Naive thymus-derived CD8-positive, alpha-beta T cell (primary cell): Measurements from ENCODE around the gene ADIRF. TPM values are rescaled to one million over a fixed set of nuclear protein-coding genes. Genes with fewer than 3 reads are reported as not detected.
"Not testable (repeated sequence)": the region's sequence is repeated elsewhere in the genome, so short reads cannot be mapped to it uniquely, and the experiment has no call there.

Experiments
- ATAC-seq, 2 donors: fragments of 150-1000 bp; cut with Tn5 transposase in 1 of 2; sonication (Bioruptor Pico), chemical (Tn5 transposase) in 1 of 2; 1 replicate in 1 of 2; 2 replicates in 1 of 2; pipeline ENCODE4 v1.10.0; 2021; ENCODE audit warnings: mild to moderate bottlenecking in 2 of 2, moderate library complexity in 2 of 2
- POLR2A ChIA-PET: fragments of 350-600 bp; sonication (Branson Sonifier 250); formaldehyde crosslinking; loops from one replicate; lab custom pipeline; 2021; ENCODE audit warnings: antibody characterized with exemption; lab: Charles Lee
- DNase-seq, 10 donors: peaks; one replicate each; pipeline versions ENCODE4 v3.0.0 to v3.0.0-alpha.2; 2020 to 2022
- H3K27ac Mint-ChIP-seq, 10 donors: one replicate each; pipeline ENCODE4 v1.8.0; 2020 to 2022; ENCODE audit warnings: mild to moderate bottlenecking in 10 of 10, mixed read lengths in 10 of 10, moderate library complexity in 4 of 10, inconsistent platforms in 1 of 10
- H3K27me3 Mint-ChIP-seq, 5 donors: one replicate each; pipeline ENCODE4 v1.8.0; 2021 to 2022; ENCODE audit warnings: mixed read lengths in 5 of 5
- H3K36me3 Mint-ChIP-seq, 3 donors: one replicate each; pipeline ENCODE4 v1.8.0; 2020 to 2022; ENCODE audit warnings: mixed read lengths in 3 of 3, mild to moderate bottlenecking in 2 of 3, inconsistent platforms in 1 of 3
- H3K4me1 Mint-ChIP-seq, 4 donors: one replicate each; pipeline ENCODE4 v1.8.0; 2021 to 2022; ENCODE audit warnings: mixed read lengths in 4 of 4
- H3K4me3 Mint-ChIP-seq, 10 donors: one replicate each; pipeline ENCODE4 v1.8.0; 2020 to 2022; ENCODE audit warnings: mild to moderate bottlenecking in 10 of 10, mixed read lengths in 10 of 10, moderate library complexity in 6 of 10, inconsistent platforms in 1 of 10
- H3K9me3 Mint-ChIP-seq, 9 donors: one replicate each; pipeline ENCODE4 v1.8.0; 2020 to 2022; ENCODE audit warnings: mixed read lengths in 9 of 9, mild to moderate bottlenecking in 3 of 9, inconsistent platforms in 1 of 9, moderate library complexity in 1 of 9
- polyA plus RNA-seq, 3 donors: library from polyadenylated mRNA; unstranded; fragments of 300-500 nt; fragmentation: Illumina TruSeq; gene quantifications; one replicate each; pipeline ENCODE4 v1.2.3, GENCODE V29; 2021
- total RNA-seq, 8 experiments: library from RNA in 2 of 8; stranded (reverse) in 2 of 8; gene quantifications; one replicate each; pipeline ENCODE4 v1.2.3 and lab custom pipeline; 2021 to 2026

The ADIRF gene
- total RNA-seq (not detected), polyA plus RNA-seq (not detected), total RNA-seq (lab: John Stamatoyannopoulos, UW) (0 to 0.98 (median 0.17) reads per million in 6 experiments)

DNA sequence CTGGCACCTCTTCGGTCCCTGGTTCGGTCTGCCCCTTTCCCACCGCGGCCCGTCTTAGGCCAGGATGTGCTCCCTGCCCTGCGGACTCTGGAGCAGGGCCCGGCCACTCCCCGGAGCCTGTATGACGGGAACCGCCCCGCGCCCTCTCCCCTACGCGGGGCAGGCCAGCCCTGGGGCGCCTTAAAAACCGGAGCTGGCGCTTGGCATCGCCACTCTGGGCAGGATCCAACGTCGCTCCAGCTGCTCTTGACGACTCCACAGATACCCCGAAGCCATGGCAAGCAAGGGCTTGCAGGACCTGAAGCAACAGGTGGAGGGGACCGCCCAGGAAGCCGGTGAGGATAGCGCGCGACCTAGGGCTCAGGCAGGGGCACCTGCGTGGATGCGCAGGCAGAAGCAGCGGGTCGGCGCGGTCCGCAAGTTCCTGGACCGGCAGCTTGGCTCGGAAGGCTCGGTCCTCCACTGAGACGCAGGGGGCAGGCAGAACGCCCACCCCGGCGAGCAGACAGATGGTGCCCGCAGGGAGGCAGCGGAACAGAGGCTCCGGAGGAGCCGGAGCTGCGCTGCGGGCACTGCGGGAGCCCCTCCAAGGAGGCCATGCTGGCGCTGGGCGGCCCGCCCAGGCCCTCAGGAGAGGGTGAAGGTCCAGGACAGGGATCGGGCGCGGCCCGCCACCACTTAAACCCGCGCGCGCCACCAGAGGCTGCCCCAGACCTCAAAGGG is at the start of gene ADIRF:
Gene ADIRF (plus strand): TSS at position 212 of the 723 bp plus-strand sequence. CDS start 63 bp downstream, at position 275.
- Mint-ChIP-seq H3K27ac (peak within 1 kb of the TSS in 6 of 10 donors; percentile 7 to 97 (median 75)), H3K4me1 (peaks cover 19 to 68% (median 50%) of the 10 kb centered on the region in 4 donors)
- ATAC-seq = peak in 1 of 2 donors; percentile 5

DNA sequence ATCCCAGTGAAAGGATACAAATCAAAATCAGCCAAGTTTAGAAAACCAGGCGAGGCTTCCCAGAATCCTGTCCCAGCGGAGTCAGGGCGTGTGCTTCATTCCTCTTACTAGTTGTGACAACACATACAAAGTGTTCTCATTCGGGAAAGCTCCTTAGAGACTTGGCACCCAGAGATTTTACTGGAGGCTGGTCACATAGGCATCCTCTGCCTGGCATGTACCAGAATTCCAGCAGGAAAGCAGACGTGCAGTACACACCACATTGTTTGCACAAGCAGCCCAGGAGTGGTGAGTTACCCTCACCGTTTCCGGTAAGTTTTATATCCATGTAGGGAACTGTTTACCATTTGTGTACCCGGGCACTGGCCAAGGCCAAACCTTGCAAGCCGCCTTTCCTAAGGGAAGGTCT is 45.7 kb upstream of the ADIRF start:
- Mint-ChIP-seq H3K36me3 (peaks cover 0 to 41% (median 10%) of the 10 kb centered on the region in 3 donors), H3K27ac (no peak overlapping the region), H3K4me3 (no peak overlapping the region), H3K27me3 (no peaks in the 10 kb centered on the region), H3K9me3 (no peaks in the 10 kb centered on the region), H3K4me1 (no peaks in the 10 kb centered on the region)
- POLR2A ChIA-PET = no interaction called here
- no peak for ATAC-seq
- no peak for DNase-seq

More for the DNA sequence above, at the start of gene ADIRF:
- Mint-ChIP-seq H3K9me3 (no peaks in the 10 kb centered on the region), H3K4me3 (peak within 1 kb of the TSS; percentile 47 to 80 (median 69)), H3K36me3 (no peaks in the 10 kb centered on the region), H3K27me3 (peaks cover 0 to 2% (median 0%) of the 10 kb centered on the region in 5 donors)
- peak in 3 of 10 donors; percentile 24 to 65 (median 36) for DNase-seq
- POLR2A ChIA-PET = interaction anchor here (0.8 to 2.7 kb wide), 6 partner anchors 9 to 30 kb away, joined by 3 to 14 read pairs (median 4); no protein-coding TSS in a partner anchor

DNA sequence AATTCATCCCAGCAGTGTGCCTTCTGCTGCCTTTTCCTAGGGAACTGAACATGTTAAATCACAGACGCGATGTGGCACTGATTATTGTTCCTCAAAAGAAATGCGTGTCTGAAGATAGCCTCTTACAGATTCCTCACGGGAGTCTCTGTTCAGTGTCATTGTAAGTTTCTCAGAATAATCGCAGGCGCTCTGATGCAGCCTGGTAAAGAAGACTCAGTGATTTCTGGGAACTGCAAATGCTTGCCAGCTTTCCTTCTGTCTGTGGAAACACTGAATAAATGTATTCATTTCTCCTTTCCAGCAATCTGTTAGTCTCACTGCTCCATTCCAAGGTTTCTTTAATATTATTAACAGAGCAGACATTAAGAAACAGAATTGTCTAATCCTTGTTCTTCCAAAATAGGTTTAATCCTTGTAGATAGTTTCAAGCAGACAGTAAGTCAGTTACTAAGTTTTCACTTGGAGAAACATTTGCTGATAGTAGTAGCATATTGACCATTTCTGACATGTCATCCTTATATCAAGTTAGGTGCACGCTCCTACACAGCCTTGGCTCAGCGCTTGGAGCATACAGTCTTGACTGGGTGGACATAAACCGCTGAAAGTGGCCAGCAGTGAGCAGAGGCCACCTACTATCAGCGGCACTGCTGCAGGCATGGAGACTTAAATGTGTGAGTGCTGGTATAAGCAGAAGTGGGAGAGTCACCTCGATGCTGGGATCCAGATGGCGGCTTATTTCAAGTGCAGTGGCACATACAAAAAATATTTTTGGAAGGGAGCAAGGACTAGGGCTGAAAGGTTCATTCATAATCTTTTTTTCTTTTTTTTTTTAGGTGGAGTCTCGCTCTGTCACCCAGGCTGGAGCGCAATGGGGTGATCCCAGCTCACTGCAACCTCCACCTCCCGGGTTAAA is 38.6 kb upstream of the ADIRF start:
- POLR2A ChIA-PET = no interaction called here
- Mint-ChIP-seq H3K9me3 (no peaks in the 10 kb centered on the region), H3K36me3 (peaks cover 0 to 5% (median 0%) of the 10 kb centered on the region in 3 donors), H3K4me3 (no peak overlapping the region), H3K4me1 (no peaks in the 10 kb centered on the region), H3K27ac (peak overlapping the region in 1 of 10 donors; percentile 58), H3K27me3 (no peaks in the 10 kb centered on the region)
- DNase-seq (no peak), ATAC-seq (no peak)

DNA sequence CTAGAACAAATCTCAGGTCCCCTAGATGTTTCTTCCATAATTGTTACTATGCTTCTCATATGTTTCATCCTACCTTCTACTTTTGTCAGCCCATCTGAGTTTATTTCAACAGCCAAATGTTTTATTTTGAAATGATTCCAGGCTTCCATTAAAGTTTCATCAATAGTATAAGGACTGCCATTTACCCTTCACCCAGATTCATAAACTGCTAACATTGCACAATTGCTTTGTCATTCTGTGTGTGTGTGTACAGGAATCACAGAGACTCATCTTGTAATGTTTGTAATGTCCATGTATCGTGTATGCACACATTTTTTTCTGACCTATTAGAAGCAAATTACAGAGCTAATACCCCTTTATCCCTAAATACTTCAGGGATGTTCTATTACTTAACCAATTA is 36.4 kb upstream of the ADIRF start:
- Mint-ChIP-seq H3K4me3 (no peak overlapping the region), H3K36me3 (peaks cover 0 to 5% (median 0%) of the 10 kb centered on the region in 3 donors), H3K27me3 (no peaks in the 10 kb centered on the region)

DNA sequence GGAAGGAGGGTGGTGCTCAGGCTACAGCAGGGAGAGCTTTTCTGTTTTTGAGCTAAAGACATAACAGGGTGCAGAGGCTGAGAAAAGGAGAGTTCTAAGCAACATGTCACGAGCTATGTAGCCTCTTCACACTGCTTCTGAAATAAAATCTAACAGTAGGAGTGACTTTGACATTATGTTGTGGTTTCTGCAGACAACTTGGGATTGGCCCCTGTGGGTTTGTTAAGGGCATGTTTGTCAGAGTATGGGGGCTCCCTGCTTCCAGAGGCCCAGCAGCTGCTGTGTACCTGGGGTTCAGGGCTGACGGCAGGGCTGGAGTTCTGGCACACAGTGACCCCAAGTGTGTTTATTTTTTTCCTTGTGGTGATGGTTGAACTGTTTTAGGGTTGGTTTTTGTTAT is 35.6 kb upstream of the ADIRF start:
- H3K4me1 Mint-ChIP-seq = no peaks in the 10 kb centered on the region
- H3K27ac Mint-ChIP-seq = peak overlapping the region in 2 of 10 donors; percentile 11 to 22
- POLR2A ChIA-PET = no interaction called here
- no peak overlapping the region for H3K4me3 Mint-ChIP-seq
- peaks cover 0 to 5% (median 0%) of the 10 kb centered on the region in 3 donors for H3K36me3 Mint-ChIP-seq
- no peaks in the 10 kb centered on the region for H3K9me3 Mint-ChIP-seq
- no peak for ATAC-seq
- no peaks in the 10 kb centered on the region for H3K27me3 Mint-ChIP-seq
- no peak for DNase-seq

More for the DNA sequence above, 36.4 kb upstream of the ADIRF start:
- Mint-ChIP-seq H3K4me1 (no peaks in the 10 kb centered on the region), H3K9me3 (no peaks in the 10 kb centered on the region), H3K27ac (no peak overlapping the region)
- ATAC-seq = no peak
- DNase-seq = no peak
- POLR2A ChIA-PET = no interaction called here

DNA sequence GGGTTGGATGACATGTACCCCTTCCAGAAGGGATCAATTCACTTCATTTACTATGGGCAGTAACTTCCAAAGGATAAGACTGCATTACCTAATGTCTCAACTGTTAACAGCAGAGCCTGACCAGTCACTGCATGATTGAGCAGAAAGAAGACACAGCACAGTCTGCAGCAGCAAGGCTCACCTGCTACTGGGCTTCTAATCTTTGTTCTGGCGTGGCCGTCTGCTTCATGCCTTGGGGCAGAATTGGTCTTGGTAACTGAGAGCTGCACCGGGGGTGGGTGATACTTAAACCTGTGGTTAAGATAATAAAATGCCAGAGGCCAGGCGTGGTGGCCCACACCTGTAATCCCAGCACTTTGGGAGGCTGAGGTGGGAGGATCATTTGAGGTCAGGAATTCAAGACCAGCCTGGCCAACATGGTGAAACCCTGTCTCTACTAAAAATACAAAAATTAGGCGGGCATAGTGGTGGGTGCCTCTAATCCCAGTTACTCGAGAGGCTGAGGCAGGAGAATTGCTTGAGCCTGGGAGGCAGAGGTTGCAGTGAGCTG is 34.0 kb upstream of the ADIRF start:
- H3K9me3 Mint-ChIP-seq, DNase-seq, POLR2A ChIA-PET, H3K36me3 Mint-ChIP-seq, H3K4me3 Mint-ChIP-seq, H3K27me3 Mint-ChIP-seq, ATAC-seq, H3K27ac Mint-ChIP-seq, H3K4me1 Mint-ChIP-seq: not testable (repeated sequence)

DNA sequence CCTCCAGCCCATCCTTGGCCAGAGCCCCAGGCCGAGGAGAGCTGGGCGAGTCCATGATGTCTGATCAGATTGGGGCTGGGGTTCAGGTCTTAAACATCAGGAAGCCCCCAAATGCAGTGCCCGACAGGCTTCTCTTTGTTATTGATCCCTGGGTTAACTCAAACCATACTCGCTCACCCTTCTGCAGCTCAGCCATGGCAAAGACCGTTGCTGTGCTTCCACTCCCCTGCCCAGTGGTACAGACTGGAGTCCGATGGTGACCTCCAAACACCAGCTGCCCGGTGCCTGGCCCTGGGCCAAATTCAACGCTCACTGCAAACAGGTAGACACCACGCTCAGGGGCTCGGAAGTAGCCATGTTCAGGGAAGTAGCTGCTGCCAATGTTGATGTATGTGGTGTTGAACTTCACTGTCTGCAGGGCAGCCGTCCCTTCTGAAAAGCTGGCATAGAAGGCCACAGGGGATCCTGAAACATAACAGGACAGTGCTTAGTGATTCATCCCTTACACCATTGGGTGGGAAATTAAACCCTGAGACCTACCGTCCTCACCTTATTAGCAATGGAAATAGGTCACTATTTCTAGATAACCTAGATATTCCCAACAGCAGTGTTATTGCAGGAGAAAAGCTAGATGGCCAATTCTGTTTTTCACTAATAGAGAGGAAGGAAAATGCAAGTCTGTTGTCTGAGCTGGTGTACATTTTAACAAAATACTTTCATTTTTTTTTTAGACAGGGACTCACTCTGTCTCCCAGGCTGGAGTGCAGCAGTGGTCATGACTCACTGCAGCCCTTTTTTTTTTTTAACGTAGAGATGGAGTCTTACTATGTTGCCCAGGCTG is 31.4 kb upstream of the ADIRF start:
- no peak overlapping the region for H3K4me3 Mint-ChIP-seq
- POLR2A ChIA-PET = interaction anchor here (0.5 to 0.9 kb wide), 2 partner anchors 34 to 237 kb away, joined by 3 read pairs; no protein-coding TSS in a partner anchor
- H3K27me3 Mint-ChIP-seq = no peaks in the 10 kb centered on the region

DNA sequence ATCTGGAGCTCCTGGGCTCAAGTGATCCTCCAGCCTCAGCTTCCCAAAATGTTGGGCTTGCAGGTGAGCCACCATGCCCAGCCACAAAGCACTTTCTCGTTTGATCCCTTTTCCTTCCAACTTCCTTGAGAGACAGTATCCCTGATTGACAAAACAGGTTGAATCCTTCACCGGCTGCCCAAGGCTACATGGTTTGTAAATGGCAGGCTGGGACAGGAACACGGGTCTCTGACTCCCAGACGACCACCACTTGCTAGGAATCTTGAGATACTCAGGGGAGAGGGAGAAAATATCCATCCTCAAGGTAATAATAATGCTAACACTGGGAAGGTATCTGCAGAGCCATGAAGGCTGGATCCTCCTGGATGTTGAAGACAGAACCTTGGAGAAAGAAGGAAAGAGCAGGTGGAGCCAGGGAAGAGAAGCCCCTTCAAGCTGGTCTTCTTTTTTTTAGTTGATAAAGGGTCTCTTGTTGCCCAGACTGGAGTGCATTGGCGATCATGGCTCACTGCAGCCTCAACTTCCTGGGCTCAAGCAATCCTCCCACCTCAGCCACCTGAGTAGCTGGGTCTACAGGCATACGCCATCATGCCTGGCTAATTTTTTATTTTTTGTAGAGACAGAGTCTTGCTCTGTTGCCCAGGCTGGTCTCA is 30.7 kb upstream of the ADIRF start:
- POLR2A ChIA-PET = interaction anchor here (0.9 to 1.3 kb wide), 2 partner anchors 30 to 33 kb away, joined by 3 read pairs; partner anchors contain the start of gene ADIRF
- Mint-ChIP-seq H3K27ac (no peak overlapping the region), H3K36me3 (no peaks in the 10 kb centered on the region), H3K4me3 (no peak overlapping the region), H3K27me3 (no peaks in the 10 kb centered on the region), H3K9me3 (no peaks in the 10 kb centered on the region), H3K4me1 (peaks cover 0 to 3% (median 2%) of the 10 kb centered on the region in 4 donors)
- ATAC-seq (no peak), DNase-seq (no peak)

More for the DNA sequence above, 31.4 kb upstream of the ADIRF start:
- Mint-ChIP-seq H3K9me3 (no peaks in the 10 kb centered on the region), H3K36me3 (no peaks in the 10 kb centered on the region), H3K27ac (no peak overlapping the region), H3K4me1 (peaks cover 0 to 3% (median 2%) of the 10 kb centered on the region in 4 donors)
- ATAC-seq (no peak), DNase-seq (no peak)

DNA sequence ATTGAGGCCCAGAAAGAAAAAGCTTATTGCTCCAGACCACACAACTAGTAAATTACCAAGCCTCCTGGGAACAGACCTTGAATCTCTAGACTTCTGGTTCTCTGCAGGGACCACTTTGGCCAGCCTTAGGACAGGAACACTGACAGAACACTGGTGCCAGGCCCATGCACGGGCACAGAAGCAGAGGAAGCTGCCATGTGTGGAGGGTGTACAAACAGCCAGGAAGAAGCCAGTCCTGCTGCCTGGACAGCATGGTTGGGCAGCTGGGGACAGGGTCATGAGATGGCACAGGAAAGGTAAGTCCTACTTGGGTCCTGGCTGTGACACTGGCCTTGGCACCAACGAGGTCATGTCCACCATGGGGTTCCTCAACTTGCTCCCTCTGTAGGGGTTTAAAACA is 30.0 kb upstream of the ADIRF start:
- H3K27me3 Mint-ChIP-seq = no peaks in the 10 kb centered on the region
- no peak for DNase-seq
- H3K4me3 Mint-ChIP-seq = no peak overlapping the region
- H3K36me3 Mint-ChIP-seq = no peaks in the 10 kb centered on the region
- no peak overlapping the region for H3K27ac Mint-ChIP-seq
- POLR2A ChIA-PET = interaction anchor here (1.3 kb wide), 1 partner anchor 30 kb away, joined by 3 read pairs; the partner anchor contains the start of gene ADIRF
- H3K9me3 Mint-ChIP-seq = no peaks in the 10 kb centered on the region
- no peak for ATAC-seq
- peaks cover 0 to 3% (median 2%) of the 10 kb centered on the region in 4 donors for H3K4me1 Mint-ChIP-seq

DNA sequence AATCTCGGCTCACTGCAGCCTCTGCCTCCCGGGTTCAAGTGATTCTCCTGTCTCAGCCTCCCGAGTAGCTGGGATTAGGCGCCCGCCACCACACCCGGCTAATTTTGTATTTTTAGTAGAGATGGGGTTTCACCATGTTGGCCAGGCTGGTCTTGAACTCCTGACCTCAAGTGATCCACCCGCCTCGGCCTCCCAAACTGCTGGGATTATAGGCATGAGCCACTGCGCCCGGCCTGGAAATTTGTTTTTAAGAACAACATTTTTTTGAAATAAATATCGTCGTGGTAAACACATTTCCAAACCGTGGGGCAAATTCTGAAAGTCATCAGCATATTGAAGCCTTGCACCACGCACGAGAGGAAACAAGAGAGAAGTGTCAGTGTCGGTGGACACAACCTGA is 28.2 kb upstream of the ADIRF start:
- not testable (repeated sequence) for DNase-seq, H3K9me3 Mint-ChIP-seq, ATAC-seq, H3K27me3 Mint-ChIP-seq, H3K36me3 Mint-ChIP-seq, H3K4me1 Mint-ChIP-seq
- peak overlapping the region in 1 of 10 donors; percentile 55 for H3K27ac Mint-ChIP-seq
- peak overlapping the region in 2 of 10 donors; percentile 14 to 58 for H3K4me3 Mint-ChIP-seq
- POLR2A ChIA-PET = interaction anchor here (0.7 to 1.1 kb wide), 3 partner anchors 28 to 143 kb away, joined by 3 to 4 read pairs (median 4); partner anchors contain the start of gene ADIRF

DNA sequence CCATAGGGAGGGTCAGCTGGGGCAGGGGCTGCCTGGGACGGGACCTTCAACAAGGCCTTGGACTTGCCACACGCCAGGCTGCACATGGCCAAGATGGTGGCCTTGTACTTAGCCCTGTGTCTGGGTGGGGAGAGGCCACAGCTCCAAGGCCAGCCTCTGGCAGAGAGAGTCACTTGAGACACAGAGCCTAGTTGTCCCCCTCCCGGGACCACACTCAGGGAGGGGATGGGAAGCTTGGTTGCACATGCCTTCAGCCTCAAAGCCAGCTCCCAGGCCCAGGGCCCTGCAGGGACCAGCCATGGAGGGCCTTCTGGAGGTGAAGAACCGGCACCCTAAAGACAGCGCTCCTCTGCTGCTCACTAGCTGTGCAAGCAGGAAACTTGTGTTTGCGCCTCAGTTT is 27.6 kb upstream of the ADIRF start:
- Mint-ChIP-seq H3K27me3 (no peaks in the 10 kb centered on the region), H3K9me3 (no peaks in the 10 kb centered on the region), H3K36me3 (no peaks in the 10 kb centered on the region), H3K4me1 (peaks cover 0 to 4% (median 2%) of the 10 kb centered on the region in 4 donors), H3K27ac (peak overlapping the region in 1 of 10 donors; percentile 56), H3K4me3 (no peak overlapping the region)
- DNase-seq (no peak), ATAC-seq (no peak)
- POLR2A ChIA-PET = interaction anchor here (0.9 to 1.1 kb wide), 2 partner anchors 26 to 30 kb away, joined by 4 read pairs; no protein-coding TSS in a partner anchor
